DMS79 (cell line): Measurements from ENCODE around the gene FAM50B.

Experiments used
- DNase-seq: peaks from one replicate; lab custom pipeline; 2025; lab: John Stamatoyannopoulos, UW

FAM50B gene

DNA sequence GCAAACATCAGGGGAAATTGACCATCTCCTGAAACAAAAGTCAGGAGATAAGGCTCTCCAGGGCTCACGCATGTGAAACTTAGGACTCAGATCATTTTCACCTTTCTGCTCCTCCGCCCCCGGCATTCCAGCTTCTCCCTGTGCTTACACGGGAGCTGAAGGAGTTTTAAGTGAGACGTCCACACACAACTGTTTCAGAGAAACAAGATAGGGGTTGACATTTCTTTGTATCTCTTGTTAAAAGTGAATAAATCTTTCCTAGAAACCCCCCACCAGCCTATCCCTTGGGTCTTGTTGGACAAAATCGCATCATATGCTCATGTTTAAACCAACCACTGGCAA is 46.1 kb downstream of the FAM50B start:
- DNase-seq: no peak

DNA sequence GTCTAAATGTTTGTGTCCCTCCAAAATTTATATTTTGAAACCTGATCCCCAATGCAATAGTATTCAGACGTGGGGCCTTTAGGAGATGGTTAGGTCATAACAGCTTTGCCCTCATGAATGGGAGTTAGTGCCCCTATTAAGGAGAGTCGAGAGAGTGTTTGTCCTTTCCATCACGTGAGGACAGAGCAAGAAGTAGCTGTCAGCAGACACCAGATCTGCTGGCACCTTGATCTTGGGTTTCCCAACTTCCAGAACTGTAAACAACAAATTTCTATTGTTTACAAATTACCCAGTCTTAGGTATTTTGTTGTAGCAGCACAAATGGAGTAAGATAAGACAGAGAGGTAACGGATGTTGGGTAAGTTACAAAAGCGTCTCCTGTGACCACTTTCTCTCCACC is 46.6 kb downstream of the FAM50B start:
- DNase-seq: no peak

DNA sequence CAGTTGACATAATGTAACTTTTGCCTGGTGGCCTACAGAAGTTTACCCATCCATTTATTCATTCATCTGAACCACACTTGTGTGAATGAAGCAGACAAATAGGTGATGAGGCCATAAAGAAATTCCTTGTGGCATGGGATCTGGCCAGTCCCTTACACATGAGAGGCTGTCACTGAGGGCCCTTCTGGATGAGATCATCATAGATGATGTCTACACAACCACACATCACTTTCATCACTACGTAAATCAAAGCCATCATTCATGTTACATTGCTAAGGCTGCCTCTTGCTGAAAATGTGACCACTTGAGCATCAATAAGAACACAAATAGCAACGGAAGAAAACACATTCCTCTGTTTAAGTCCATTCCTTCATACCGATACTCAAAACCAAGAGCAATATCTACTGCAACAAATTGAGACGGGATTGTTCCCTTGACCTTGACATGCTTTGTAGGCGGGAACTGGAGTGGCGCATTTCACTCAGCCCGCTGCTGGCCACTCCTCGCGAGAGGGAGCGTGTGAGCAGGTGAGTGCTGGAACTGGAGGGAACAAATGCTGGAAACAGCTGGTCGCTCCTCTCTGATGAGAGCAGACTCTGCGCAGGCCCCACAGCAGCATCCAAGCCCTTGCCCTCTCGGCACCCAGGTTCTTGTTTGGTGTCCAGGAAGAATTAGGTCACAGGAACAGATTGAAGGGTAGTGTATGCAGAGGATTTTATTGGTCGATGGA is 49.3 kb downstream of the FAM50B start:
- DNase-seq: no peak

DNA sequence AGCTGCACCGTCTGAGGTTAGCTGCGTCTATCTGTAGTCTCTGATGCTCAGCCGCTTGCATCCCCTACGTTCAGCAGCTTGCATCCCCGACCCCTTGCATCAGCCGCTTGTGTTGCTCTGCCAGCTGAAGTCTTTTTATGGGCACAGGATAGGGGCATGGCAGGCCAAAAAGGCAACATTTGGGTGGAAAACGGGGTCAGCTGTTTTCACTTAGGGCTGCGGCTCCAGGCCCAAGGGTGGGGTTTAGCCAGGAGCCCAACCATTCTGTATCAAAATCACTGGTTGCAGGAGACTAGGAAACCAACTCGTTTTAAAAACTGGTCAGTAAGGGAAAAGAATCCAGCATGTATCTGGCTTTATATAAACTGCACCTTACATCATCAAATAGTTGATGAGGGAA is 49.9 kb downstream of the FAM50B start:
- no peak for DNase-seq

DNA sequence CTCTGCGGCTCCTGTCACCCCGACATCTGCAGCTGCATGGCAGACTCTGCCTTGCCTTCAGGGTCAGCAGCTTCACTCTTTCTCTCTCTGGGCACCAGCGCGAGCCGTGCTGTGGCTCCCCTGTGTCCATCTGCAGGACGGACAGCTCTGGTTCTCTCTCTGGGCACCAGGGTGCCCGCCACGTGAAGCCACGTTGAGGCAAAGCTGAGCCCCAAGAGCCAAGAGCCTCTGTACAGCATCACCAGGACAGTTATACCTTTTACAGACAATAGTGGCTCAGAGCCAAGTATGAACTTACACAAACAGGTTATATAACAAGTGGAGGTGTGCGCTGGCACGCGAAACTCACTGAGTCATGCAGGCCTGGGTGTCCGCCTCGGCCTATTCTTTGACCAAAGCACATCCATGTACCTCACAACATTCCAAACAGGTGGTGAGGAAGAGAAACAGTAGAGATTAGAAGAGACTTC is 50.8 kb downstream of the FAM50B start:
- DNase-seq: no peak
